GM21723 (cell line): Measurements from ENCODE around the gene SORCS1.
A peak's percentile ranks its signal among the peaks of the same experiment; 100 is the strongest.
"Not testable (repeated sequence)": the region's sequence is repeated elsewhere in the genome, so short reads cannot be mapped to it uniquely, and the experiment has no call there.

Experiments
- ATAC-seq: cut with Tn5 transposase; IDR thresholded peaks from one replicate; pipeline ENCODE4 v1.9.1; 2021; ENCODE audit warnings: mild to moderate bottlenecking, moderate library complexity; ENCODE audit not compliant: unreplicated experiment

Gene SORCS1

GRCh38 chr10:106952033-106952432 is 212.5 kb downstream of the SORCS1 start:
- ATAC-seq, result no peak

GRCh38 chr10:106949680-106950478 is 214.6 kb downstream of the SORCS1 start:
- no peak for ATAC-seq

GRCh38 chr10:106947643-106948042 is 216.9 kb downstream of the SORCS1 start:
- ATAC-seq, result peak; percentile 69

DNA sequence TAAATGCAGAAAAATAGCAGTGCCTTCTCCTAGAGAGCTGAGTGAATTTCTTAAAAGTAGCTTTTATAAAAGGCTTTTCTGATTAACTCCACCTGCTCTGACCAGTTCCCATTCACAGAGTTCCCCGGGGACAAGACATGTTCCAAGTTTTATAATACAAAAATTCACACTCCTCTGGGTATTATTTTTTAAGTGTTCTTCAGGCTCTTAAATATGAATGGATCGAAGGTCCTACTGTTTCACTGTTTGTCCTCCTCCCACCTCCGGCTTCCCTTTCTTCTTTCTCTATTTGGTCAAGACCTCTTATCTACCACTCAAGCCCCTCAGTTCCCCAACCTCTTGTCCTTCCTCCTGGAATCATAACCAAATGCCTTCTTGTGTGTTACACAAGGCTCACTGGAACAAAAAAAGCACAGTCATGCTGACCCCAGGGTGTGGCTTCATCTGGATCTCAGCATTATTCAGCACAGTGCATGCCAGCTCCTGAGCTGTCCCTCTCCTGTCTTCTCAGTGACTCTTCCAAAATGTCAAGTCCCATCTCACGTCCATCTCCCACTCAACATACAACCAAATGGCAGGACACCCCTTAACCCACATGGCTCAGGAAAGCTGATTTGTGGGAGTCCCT is 222.4 kb downstream of the SORCS1 start:
- no peak for ATAC-seq

DNA sequence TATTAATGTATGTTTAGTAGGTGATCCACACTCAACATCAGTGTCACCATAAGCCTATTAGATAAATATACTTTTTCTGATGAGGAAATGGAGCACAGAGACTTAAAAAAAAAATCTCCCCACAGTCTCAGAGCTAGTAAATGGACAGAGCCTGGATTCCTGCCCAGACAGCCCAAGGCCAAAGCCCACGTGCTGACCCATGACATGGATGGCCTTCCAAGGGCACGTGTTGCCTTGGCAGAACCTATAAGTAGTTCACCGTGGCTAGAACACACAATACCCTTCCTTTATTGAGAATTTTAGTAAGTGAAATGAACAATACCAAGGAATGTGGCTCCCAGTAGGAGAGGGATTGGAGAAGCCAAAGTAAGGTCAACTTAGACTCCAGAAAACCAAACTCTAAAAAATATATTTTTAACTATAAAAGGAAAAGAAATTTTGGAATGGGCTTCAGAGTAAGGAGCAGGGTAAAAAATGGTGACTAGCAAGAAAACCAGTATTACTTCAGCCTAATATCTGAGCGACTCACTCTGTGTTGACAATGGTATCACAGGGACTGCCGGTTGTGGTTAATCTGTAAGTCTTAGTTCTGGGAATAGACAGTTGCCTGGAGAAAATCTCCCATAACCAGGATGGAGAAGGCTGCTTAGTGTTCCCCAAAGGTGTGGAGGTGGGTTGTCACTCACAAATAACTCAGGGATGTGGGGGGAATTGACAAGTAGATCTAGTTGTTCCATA is 223.0 kb downstream of the SORCS1 start:
- no peak for ATAC-seq

DNA sequence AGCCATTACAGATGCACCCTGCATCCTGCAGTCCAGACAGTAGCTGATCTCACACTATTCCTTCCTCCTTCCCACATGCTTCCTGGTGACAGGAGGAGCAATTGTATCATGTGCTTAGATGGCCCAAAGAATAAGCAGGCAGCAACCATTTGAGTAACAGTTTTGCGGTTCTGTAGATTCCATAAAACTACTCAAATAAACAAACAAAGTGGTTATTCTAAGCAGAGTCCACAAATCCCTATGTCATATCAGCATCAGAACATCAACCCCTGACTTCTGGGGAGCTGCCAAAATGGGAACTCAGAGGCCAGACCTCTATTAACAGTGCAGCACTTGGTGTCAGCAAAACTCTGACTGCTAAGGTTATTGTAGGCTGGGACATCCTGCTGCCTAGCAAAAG is 226.0 kb downstream of the SORCS1 start:
- ATAC-seq, result no peak

DNA sequence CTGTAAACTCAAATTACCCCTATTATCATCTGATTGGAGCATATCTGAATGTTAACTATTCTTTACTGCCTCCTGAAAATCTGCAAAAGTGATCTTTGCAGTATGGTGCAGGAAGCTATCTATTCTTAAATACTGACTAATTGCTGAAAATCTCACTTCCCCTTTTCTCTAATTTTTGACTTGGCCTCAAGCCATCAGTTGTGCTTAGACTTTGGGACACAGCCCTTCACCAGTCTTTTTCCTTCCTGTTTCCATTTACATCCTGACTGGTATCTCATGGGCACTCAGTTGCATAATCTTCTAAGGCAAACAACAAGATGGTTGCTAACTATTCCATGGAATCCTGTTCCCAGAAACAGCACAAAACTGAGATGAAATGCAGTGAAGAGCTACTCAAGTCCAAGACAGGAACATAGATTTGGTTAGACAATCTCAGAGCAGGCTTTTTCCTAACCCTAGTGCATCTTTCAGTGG is 228.5 kb downstream of the SORCS1 start:
- peak; percentile 82 for ATAC-seq

DNA sequence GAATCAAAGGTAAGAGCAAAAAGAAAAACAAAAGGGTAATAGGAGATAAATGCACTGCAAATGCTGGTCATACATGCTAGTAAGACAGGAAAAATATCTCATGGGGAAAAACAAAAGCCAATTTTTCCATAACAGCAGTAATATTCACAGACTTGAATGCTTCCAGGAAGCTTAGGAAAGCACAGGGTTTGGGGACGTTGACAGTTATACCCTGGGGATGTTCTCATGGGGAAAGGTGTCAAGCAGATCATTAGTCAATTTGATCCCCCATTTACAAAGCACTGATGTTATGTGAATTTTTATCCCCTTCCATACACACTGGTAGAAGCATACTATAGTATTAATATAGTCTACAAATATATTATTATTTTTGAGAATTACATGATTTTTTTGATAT is 232.7 kb downstream of the SORCS1 start:
- no peak for ATAC-seq

DNA sequence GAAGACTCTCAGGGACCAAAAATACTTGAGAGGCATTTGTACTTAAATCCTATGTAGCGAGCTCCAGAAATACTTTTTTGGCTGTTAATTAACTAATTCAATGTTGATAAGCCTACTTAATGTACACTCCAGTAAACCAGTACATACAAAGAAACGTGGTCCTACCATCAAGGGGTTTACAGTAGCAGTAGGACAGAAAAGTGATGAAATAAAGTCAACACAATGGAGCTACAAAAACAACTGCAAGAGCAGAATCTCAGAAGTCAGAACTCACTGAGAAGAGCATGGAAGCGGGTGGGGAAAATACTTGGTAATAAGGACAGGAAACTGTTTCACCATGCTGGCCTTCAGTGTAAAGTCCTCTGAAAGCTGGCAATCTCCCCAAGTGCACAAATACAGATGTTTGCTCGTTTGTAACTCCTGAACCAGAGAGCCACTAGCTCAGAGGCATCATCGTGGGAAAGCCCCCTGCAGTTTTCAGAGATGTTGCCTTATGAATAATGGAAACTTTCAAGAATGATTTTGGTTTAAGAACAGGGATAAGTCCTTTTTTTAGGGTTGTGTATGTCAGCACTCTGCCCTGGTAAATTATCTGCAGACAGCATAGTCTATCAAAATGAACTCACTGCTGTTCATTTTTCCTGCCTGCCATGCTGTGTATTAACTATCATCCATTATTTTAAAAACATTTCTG is 233.2 kb downstream of the SORCS1 start:
- ATAC-seq, result peak; percentile 75

DNA sequence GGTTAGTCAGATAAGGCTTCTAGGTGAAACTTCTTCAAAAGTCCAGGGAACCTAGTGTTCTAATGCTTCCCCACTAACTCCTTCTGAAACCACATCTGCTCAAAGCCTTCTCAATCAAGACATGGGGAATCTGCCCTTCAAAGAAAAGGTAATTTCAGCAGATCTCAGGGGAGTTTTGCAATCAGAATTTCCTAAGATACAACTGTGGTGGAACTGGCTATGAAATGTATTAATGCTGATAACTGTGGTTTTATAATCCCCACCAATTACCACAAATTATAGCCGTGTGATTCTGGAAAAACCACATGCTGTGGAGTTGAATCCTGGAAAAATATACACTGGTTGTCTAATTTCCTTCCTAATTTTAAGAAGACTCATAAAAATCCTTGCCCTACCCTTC is 233.8 kb downstream of the SORCS1 start:
- ATAC-seq, result no peak

DNA sequence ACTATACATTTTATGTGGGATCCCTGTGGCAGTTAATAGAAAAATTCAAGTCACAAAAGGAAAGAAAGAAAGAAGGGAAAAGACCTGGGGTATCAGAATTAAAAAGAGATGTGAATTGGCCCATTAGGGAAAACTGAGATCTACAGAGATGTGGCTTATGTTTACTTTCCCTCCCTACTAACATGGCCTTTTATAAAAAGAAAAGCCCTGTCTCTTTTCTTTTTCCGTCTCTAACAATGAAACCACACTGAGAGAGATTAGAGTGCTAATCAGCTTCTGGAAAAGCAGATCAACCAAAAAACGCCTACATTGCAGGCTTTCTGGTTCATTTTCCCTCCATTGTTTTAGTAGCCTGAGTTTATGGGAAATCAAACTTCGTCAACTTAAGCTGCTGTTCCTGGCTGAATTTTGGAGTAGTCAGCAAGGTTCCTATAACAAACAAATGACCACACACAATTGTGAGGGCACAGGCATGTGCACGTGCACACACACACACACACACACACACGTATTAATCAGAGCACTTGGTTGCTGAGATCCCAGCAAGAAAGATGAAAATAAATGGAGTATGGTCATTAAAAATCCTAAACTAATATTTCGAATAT is 235.1 kb downstream of the SORCS1 start:
- no peak for ATAC-seq

GRCh38 chr10:106928151-106928550 is 236.4 kb downstream of the SORCS1 start:
- not testable (repeated sequence) for ATAC-seq

DNA sequence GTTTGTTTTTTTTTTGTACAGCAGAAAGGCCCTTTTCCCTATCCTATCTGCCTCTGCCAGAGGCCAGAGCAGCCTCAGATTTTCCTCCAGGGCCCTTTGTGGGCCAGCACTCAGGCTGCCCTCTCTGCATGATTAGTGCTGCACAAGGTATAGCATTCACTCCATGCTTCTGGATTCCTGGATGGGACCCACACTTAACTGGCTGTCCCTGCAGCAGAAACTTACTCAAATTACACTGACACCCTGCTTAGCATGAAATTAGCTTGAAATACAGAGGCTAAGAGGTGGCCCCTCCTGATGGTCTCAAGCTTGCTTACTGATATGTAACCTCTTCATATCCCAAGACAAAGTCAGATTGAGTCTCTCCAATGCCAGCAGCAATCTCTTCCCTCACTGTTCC is 239.3 kb downstream of the SORCS1 start:
- ATAC-seq, result no peak

GRCh38 chr10:106920538-106920937 is 244.0 kb downstream of the SORCS1 start:
- no peak for ATAC-seq

DNA sequence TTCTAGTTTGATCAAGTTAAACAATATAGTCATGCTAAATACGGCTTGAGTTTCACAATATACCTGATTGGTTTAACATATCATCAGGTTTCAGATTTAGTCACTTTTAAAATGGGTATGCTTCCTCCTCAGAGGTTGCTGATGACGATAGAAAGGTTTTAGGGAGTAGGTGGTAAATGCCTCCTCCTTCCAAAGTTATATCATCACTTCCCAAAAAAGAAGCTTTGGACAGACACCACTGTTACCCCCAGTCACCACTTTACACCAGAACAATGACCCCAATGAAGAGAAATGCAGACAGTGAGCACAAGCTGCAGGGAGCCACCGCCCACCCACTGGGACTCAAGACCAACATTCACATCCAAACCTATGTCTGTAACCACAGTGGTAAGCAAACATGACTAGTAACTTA is 244.6 kb downstream of the SORCS1 start:
- peak; percentile 92 for ATAC-seq

- ATAC-seq, result no peak
Observed at GRCh38 chr10:106917452-106918055, 247.0 kb downstream of the SORCS1 start.

- no peak for ATAC-seq
Observed at GRCh38 chr10:106914016-106914415, 250.5 kb downstream of the SORCS1 start.

GRCh38 chr10:106913348-106913747 is 251.2 kb downstream of the SORCS1 start:
- ATAC-seq, result no peak

- no peak for ATAC-seq
Observed at GRCh38 chr10:106911096-106911495, 253.4 kb downstream of the SORCS1 start.

DNA sequence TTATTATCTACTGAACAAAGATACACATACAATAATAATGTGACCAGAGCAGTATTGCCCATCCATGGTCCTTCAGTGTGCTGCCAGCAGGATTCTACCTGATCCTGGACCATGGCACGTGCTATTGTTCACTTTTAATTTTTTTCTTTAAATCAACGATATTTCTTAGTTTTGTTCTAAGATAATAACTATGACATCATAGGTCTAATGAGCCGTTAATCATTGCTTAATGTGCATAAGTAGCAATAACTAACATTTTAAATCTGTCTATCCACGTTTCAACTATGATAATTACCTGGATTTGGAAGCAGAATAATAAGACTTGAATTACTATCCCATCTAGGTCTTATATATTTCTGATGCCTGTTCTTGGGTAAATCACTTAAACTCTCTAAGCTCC is 253.8 kb downstream of the SORCS1 start:
- no peak for ATAC-seq
